SH-SY5Y (cell line): ENCODE measurements around the gene SIK3.
A peak's percentile ranks its signal among the peaks of the same experiment; 100 is the strongest.

ENCODE experiments used
- GATA2 ChIP-seq: IDR thresholded peaks from 2 replicates; pipeline ENCODE4 v1.6.1; 2011; ENCODE audit warnings: mild to moderate bottlenecking, low read depth, low read length
- GATA3 ChIP-seq: IDR thresholded peaks from 2 replicates; pipeline ENCODE4 v1.6.1; 2011; ENCODE audit warnings: low read depth, mild to moderate bottlenecking, low read length, moderate library complexity

The SIK3 gene

DNA sequence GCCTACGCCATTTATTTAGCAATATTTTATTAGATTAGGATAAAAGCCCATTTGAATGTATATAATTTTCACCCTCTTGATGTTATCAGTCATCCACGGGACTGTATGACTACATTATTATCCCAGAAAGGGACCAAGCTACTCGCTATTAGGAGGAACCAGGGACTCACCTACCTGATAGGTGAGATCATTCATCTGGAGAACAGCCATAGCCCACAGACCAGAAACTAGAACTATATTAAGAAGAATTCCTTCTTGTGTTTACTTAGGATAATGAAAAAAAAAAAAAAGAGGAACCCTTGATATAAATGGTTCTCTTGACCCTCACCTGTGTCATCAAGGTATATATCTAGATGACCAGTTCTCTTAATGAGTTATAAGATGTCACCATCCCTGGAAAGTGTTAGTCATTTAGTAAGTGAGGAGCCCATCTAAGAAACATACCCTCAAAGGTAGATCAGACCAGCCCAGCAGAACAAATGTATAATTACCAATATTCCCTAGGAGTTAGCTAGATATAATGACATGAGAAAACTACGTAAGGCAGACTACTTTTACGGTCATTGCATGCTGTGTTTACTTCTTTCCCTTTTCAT is 8.0 kb downstream of the SIK3 start:
- TF ChIP-seq GATA2 (no peak), GATA3 (no peak)

DNA sequence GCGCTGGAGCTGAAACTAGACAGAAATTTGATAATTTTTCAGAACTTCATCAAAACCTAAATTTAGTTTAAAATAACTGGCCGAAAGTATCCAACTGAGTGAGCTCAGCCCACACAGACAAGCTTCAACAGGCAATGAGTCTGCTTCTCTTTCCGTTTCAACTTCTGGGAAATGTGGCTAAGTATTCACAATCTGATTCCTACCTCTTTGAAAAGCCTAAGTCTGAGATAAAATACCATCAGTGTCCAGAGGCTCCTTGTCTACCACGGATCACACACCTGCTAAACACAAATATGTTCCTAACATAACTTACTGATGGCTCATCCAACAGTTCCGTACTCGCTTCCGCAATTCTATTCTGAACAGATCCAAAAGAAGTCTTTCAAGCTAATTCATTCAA is 8.5 kb downstream of the SIK3 start:
- TF ChIP-seq GATA3: no peak

DNA sequence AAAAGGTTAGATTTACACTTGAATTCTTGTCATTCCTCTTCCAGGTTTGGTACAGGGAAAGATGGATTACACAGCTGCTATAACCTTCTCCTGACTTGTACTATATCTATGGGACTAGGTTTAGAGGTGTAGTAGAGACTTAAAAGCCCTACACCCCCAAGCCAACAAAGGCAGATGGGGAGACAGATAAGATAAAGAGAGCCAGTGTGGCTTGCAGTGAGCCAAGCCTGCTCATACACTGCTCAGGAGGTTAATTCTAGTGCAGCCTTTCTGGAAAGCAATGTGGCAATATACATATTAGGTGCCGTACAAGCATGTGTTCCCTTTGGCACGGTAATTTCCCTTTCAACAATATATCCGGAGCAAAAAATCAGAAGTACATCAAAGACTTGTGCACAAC is 10.8 kb downstream of the SIK3 start:
- 0 out of 2 replicates have a peak, but pooled peaks have one; percentile 17 for TF ChIP-seq GATA2
- TF ChIP-seq GATA3: no peak

GRCh38 chr11:117084992-117085391 is 13.2 kb downstream of the SIK3 start:
- no peak for TF ChIP-seq GATA3
- no peak for TF ChIP-seq GATA2

DNA sequence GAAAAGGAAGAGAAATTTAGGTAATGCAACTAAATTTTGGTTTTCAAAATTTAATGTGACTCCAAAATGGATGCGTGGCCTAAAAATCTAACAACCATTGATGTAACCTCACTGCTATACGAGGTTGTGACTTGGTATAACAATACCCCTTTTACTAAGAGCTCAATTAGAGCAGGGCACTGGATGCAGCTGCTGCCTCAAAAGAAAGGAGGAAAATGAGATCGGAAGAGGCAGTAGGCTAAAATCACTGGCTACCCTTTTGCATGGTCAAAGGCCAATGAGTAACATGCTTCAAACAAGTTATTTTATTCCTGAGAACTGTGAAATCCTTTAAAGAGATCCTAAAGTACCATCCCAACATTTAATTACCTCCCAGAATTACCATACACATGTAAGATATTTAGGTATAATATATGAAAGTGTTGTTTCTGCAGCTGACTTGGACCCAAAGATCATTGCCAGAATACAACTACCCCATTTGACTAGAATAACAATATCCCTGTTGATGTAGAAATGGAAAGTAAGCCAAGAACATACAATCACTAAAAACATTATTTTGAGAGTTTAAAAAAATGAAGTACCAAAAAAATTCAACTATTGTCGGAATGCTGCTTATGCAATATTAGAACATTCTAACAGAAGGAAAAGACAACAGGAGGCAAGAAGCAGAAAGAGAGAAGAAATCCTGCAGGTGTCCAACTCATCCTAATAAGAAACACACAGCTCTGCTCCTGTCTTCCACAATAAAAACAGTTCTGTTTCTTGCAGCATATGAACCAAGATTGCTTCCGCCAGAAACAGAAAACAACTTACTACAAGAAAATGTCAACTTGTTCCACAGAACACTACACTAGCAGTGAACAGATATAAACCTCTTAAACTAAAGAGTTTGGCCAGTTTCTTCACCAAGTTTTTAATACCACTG is 15.0 kb downstream of the SIK3 start:
- TF ChIP-seq GATA2 (no peak), GATA3 (no peak)

GRCh38 chr11:117081908-117082307 is 16.3 kb downstream of the SIK3 start:
- TF ChIP-seq GATA3 (no peak), GATA2 (no peak)

DNA sequence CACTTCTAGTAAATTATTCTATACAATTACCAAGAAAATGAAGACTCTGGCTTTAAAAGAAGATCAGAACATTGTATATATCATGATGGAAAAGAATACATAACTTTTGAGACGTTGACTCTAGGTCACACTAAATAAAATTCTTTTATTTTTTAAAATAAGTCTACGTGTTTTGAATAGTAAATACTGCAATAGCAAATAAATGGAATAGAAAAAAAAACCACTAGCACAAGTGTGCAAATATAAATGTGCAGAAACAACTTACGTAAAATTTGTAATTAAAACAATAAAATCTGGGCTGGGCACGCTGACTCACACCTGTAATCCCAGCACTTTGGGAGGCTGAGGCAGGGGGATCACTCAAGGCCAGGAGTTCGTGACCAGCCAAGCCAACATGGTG is 17.9 kb downstream of the SIK3 start:
- TF ChIP-seq GATA2 (no peak), GATA3 (no peak)

DNA sequence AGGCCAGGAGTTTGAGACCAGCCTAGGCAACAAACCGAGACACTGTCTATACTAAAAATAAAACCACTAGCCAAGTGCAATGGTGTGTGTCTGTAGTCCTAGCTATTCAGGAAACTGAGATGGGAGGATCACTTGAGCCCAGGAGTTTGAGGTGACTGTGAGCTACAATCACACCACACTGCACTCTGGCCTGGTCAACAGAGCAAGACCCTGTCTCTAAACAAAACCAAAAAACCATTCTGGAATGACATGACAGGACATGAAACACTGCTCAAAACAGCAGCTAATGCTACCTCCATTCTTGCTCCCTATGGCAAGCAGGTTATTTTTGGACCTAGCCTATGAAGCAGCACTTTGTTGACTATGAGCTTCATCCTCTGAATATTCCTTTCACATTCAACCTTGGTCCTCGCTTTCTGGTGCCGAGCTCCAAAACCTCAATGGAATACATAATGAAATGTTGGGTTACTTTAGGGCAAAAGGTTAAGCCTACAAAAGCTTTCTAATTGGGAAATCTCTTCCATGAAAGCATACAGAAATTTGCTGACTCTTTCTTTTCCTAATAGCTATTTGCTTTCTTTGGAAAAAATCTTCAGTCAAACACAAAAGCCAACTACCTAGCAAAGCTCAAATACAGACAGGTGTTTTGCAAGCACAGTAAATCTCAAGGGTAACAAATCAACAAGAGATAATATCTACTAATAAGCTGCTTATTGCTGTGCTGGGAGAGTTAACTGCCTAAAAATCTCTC is 21.1 kb downstream of the SIK3 start:
- TF ChIP-seq GATA3 (no peak), GATA2 (no peak)

DNA sequence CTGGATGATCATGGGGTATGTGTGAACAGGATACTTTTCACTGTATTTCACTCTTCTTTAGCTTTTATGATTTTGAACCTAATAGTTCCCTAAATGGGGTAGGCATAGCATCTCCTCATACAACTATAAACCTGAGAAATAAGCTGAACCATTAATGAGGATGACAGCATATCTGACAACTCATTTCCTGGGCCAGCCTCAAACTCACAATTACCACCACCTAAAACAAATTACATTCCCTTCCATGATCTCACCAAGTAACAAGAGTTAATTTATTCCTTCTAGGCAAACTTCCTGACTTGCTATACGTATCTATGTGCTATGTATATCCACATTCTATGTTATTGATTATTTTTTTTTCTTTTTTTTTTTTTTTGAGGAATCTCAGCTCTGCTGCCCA is 23.0 kb downstream of the SIK3 start:
- TF ChIP-seq GATA2: no peak
- TF ChIP-seq GATA3: no peak

GRCh38 chr11:117074119-117074518 is 24.1 kb downstream of the SIK3 start:
- TF ChIP-seq GATA3 (no peak), GATA2 (no peak)

GRCh38 chr11:117073539-117073938 is 24.7 kb downstream of the SIK3 start:
- TF ChIP-seq GATA3 (no peak), GATA2 (no peak)

DNA sequence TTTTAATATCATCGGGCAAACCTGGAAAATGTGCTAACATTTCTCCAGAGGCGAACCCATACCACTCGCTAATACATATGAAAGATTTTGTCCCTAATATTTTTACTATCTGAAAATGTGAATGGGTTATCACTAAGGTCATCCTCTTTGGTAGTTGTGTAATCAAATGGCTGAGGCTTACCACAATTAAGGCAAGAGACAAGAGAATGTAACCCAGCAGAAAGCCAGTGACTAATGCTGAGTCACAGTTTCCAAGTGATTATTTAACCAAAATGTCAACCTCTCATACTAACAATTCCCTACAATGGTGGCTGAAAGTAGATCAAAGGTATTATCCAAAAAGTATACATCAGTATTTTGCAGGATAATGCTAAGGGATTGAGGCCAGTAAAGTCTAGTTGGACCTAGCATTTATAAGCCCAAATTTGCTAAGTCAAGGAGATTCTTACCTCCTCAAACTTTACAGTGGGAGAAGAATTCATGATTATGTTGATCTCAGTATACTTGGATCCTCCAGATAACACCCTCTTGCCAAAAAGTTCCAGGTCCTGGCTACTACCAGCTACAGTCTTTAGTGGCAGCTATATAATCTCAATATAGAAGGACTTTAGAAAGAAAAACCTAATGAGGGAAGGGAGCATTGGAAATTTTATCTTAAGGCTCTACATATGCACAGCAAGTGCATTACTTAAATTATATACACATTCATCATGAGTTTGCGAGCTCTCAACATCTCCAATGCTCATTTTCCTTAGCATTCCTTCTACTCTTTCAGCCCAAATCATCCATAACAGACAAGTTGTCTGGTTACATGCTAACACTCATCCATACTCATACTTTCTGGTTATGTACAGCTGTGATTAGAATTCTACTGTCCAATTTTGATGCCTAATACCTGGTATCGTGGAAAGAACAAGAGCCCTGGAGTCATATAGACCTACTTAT is 25.4 kb downstream of the SIK3 start:
- TF ChIP-seq GATA2: no peak

- no peak for TF ChIP-seq GATA2
- no peak for TF ChIP-seq GATA3
Observed at GRCh38 chr11:117071344-117071787, 26.9 kb downstream of the SIK3 start.
